CD4-positive, alpha-beta T cell treated with Interleukin-10 for 1 hour (primary cell): ENCODE data around the gene FAXDC2.
A peak's percentile ranks its signal among the peaks of the same experiment; 100 is the strongest.
"Not testable (repeated sequence)": the region's sequence is repeated elsewhere in the genome, so short reads cannot be mapped to it uniquely, and the experiment has no call there.

Experiments
- DNase-seq: peaks from one replicate; pipeline ENCODE4 v3.0.0-alpha.2; 2020

Gene FAXDC2

GRCh38 chr5:154860765-154861164, 10.4 kb upstream of the FAXDC2 start:
- DNase-seq = peak; percentile 16

- DNase-seq = no peak
These were observed 9.7 kb upstream of the FAXDC2 start for GRCh38 chr5:154860123-154860522.

GRCh38 chr5:154858972-154859871, 8.8 kb upstream of the FAXDC2 start:
- peak; percentile 40 for DNase-seq

- DNase-seq = peak; percentile 97
These were observed 8.0 kb upstream of the FAXDC2 start, which contains the start of gene CNOT8 for GRCh38 chr5:154858297-154858971. CNOT8 (plus strand) TSS chr5:154858627; CDS start chr5:154863279, 4,652 bp downstream.

GRCh38 chr5:154857530-154858296, 7.3 kb upstream of the FAXDC2 start:
- peak; percentile 93 for DNase-seq

GRCh38 chr5:154851351-154851750, 948 bp upstream of the FAXDC2 start:
- DNase-seq = no peak

- no peak for DNase-seq
These were observed 607 bp downstream of the FAXDC2 start for GRCh38 chr5:154849791-154850201.

- DNase-seq = no peak
These were observed 1.1 kb downstream of the FAXDC2 start for GRCh38 chr5:154849264-154849785.

GRCh38 chr5:154844809-154845208, 5.6 kb downstream of the FAXDC2 start:
- DNase-seq = no peak

- no peak for DNase-seq
These were observed 7.5 kb downstream of the FAXDC2 start for GRCh38 chr5:154842689-154843530.

- DNase-seq = no peak
These were observed 9.1 kb downstream of the FAXDC2 start for GRCh38 chr5:154841273-154841661.

GRCh38 chr5:154840435-154841272, 9.7 kb downstream of the FAXDC2 start:
- DNase-seq = no peak

GRCh38 chr5:154837009-154837901, 13.1 kb downstream of the FAXDC2 start:
- no peak for DNase-seq

GRCh38 chr5:154836225-154836624, 14.2 kb downstream of the FAXDC2 start:
- DNase-seq = no peak

GRCh38 chr5:154835701-154836052, 14.7 kb downstream of the FAXDC2 start:
- DNase-seq = not testable (repeated sequence)

GRCh38 chr5:154834053-154834452, 16.4 kb downstream of the FAXDC2 start:
- DNase-seq = no peak

GRCh38 chr5:154832804-154833203, 17.6 kb downstream of the FAXDC2 start:
- not testable (repeated sequence) for DNase-seq

GRCh38 chr5:154831451-154831850, 19.0 kb downstream of the FAXDC2 start:
- no peak for DNase-seq

- DNase-seq = no peak
These were observed 19.8 kb downstream of the FAXDC2 start for GRCh38 chr5:154830596-154830995.

GRCh38 chr5:154830219-154830595, 20.2 kb downstream of the FAXDC2 start:
- no peak for DNase-seq
